Hepatocyte (in vitro differentiated cells): ENCODE data around the gene AOAH.

Experiments used
- EZH2 ChIP-seq: fragments of 200-600 bp; sonication (generic); IDR thresholded peaks from 2 replicates; pipeline ENCODE4 v1.6.1; 2016; ENCODE audit warnings: antibody characterized with exemption, mild to moderate bottlenecking, borderline replicate concordance
- EZH2phosphoT487 ChIP-seq: fragments of 200-600 bp; sonication (generic); IDR thresholded peaks from one replicate; pipeline ENCODE4 v1.6.1; 2018; ENCODE audit warnings: antibody characterized with exemption, mild to moderate bottlenecking, low read depth, moderate library complexity; ENCODE audit not compliant: unreplicated experiment, severe bottlenecking
- TF ChIP-seq, protein P1 (sequence below): fragments of 200-600 bp; sonication (generic); IDR thresholded peaks from 2 replicates; pipeline ENCODE4 v1.5.1; 2016; ENCODE audit warnings: antibody characterized with exemption, mild to moderate bottlenecking; ENCODE audit not compliant: poor library complexity

DNA sequence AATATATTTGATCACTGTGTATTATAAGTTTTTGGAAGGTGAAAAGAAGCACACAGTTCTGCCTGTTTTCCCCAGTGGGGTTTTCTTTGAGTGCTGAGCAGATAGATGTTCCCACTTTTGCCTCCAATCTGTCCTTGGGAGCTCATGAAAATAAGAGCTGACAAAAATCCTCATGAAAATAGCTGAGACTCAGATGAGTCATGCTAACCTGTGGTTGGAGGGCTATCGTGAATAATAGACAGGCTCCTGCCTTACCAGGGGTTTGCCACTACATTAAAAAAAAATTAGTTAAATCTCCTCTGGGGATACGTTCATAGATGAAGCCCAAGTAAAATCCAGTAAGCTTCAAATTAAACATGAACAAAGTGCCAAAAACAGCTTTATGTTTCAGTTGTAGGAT lies 10.9 kb upstream of the AOAH start:
- TF ChIP-seq EZH2 (no peak), EZH2phosphoT487 (no peak)
- TF ChIP-seq, protein P1, sequence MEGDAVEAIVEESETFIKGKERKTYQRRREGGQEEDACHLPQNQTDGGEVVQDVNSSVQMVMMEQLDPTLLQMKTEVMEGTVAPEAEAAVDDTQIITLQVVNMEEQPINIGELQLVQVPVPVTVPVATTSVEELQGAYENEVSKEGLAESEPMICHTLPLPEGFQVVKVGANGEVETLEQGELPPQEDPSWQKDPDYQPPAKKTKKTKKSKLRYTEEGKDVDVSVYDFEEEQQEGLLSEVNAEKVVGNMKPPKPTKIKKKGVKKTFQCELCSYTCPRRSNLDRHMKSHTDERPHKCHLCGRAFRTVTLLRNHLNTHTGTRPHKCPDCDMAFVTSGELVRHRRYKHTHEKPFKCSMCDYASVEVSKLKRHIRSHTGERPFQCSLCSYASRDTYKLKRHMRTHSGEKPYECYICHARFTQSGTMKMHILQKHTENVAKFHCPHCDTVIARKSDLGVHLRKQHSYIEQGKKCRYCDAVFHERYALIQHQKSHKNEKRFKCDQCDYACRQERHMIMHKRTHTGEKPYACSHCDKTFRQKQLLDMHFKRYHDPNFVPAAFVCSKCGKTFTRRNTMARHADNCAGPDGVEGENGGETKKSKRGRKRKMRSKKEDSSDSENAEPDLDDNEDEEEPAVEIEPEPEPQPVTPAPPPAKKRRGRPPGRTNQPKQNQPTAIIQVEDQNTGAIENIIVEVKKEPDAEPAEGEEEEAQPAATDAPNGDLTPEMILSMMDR, result no peak
